HL-60/S4 (cell line): ENCODE results near the gene SNAPC4.

Experiments
- in situ Hi-C: fragments of 300-500 bp; cut with MboI; formaldehyde crosslinking; loops from 2 replicates; pipeline ENCODE4 v1.14.3; 2022; ENCODE audit warnings: low sequenced_read_pairs

The SNAPC4 gene

GRCh38 chr9:136400038-136400834 is at the start of gene SNAPC4:
SNAPC4 (minus strand) TSS chr9:136400170; CDS start chr9:136398428, 1,742 bp downstream.
- in situ Hi-C loops, result no loop called here

GRCh38 chr9:136448655-136449054 is 48.7 kb upstream of the SNAPC4 start:
- in situ Hi-C loops, result no loop called here

GRCh38 chr9:136447173-136447778 is 47.3 kb upstream of the SNAPC4 start:
- in situ Hi-C loops, result no loop called here

- in situ Hi-C loops, result no loop called here
Measured at GRCh38 chr9:136445799-136446198, 45.8 kb upstream of the SNAPC4 start.

GRCh38 chr9:136444102-136444501 is 44.1 kb upstream of the SNAPC4 start:
- in situ Hi-C loops, result no loop called here

- in situ Hi-C loops, result no loop called here
Measured at GRCh38 chr9:136443687-136444086, 43.7 kb upstream of the SNAPC4 start.

GRCh38 chr9:136443087-136443486 is 43.1 kb upstream of the SNAPC4 start:
- in situ Hi-C loops, result no loop called here

GRCh38 chr9:136442265-136442664 is 42.3 kb upstream of the SNAPC4 start:
- in situ Hi-C loops, result no loop called here

- in situ Hi-C loops, result no loop called here
Measured at GRCh38 chr9:136441681-136442245, 41.8 kb upstream of the SNAPC4 start.

GRCh38 chr9:136441191-136441680 is 41.3 kb upstream of the SNAPC4 start:
- in situ Hi-C loops, result no loop called here

GRCh38 chr9:136439481-136440408 is 39.8 kb upstream of the SNAPC4 start, which contains the start of gene INPP5E:
INPP5E (minus strand) TSS chr9:136439845; CDS start chr9:136439419, 426 bp downstream.
- in situ Hi-C loops, result no loop called here

- in situ Hi-C loops, result no loop called here
Measured at GRCh38 chr9:136438548-136439480, 38.8 kb upstream of the SNAPC4 start.

GRCh38 chr9:136437839-136438547 is 38.0 kb upstream of the SNAPC4 start:
- in situ Hi-C loops, result no loop called here

GRCh38 chr9:136437430-136437829 is 37.5 kb upstream of the SNAPC4 start:
- in situ Hi-C loops, result no loop called here

- in situ Hi-C loops, result no loop called here
Measured at GRCh38 chr9:136436055-136436634, 36.2 kb upstream of the SNAPC4 start.

- in situ Hi-C loops, result no loop called here
Measured at GRCh38 chr9:136434580-136435169, 34.7 kb upstream of the SNAPC4 start.

- in situ Hi-C loops, result no loop called here
Measured at GRCh38 chr9:136433849-136434579, 34.0 kb upstream of the SNAPC4 start.
